ENCODE results near the gene CLASRP. TPM values are rescaled to one million over a fixed set of nuclear protein-coding genes. Genes with fewer than 3 reads are reported as not detected.

Gene CLASRP
- total RNA-seq, 1 donor from 2014 or later, result 172 TPM

GRCh38 chr19:45076851-45077730 lies 38.2 kb downstream of the CLASRP start:
- Mint-ChIP-seq H3K36me3 (ENCODE audit: low read depth) (peaks cover 39% of the 10 kb centered on the region), H3K9me3 (no peaks in the 10 kb centered on the region), H3K27me3 (no peaks in the 10 kb centered on the region), H3K27ac (peak overlapping the region; percentile 90), H3K4me3 (peak overlapping the region; percentile 93), H3K4me1 (peaks cover 65% of the 10 kb centered on the region)
- intact Hi-C loops (cut with micrococcal nuclease), result loop anchor here (5.0 to 10.0 kb wide), 3 partner anchors 325 to 788 kb away; partner anchors contain the start of genes FOXA3, PPM1N, RTN2 and SYMPK
- ATAC-seq (ENCODE audit: low read depth) (no peak), DNase-seq (no peak)
- ChIA-PET CTCF (no interaction called here), POLR2A (interaction anchor here (1.1 to 3.4 kb wide), 4 partner anchors 15 to 101 kb away, joined by 4 to 45 read pairs (median 23); partner anchors contain the start of genes BLOC1S3, PPP1R37, RELB and TRAPPC6A)
- TF ChIP-seq CTCF (IDR thresholded peaks at IDR 0.05), result no peak

DNA sequence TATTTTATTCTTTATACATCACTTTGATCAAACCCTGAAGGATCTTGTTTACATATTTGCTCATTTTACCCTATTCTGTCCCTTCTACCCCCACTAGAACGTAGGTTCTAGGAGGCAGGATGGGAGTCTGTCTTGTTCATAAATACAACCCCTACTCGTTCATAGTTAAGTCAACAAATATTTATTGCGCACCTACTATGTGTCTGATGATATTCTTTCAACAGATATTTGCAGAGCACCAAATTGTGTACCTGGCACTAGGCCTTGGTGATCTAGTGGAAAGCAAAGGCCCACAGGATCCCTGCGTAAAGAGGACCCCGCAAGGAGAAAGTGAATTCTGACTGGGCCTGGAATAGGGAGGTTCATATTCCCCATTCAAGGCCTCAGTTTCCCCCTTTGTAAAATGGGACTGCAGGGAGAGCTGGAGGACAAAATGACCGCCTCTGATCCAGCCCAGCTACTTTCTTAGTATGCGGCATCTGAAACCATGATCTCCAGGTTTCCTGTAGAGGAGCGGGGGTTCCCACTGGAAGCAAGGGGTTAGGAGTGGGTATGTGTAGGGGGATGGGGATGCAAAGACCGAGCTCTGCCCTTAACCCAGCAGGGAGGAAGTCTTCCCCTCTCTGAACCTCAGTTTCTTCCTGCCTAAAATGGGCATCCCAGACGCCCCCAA lies 39.7 kb downstream of the CLASRP start:
- ChIA-PET POLR2A (interaction anchor here (0.6 to 3.9 kb wide), 14 partner anchors 11 to 171 kb away, joined by 3 to 75 read pairs (median 4); partner anchors contain the start of genes BLOC1S3, CLASRP, PPP1R37 and RELB), CTCF (interaction anchor here (1.5 kb wide), 1 partner anchor 361 kb away, joined by 3 read pairs; no protein-coding TSS in a partner anchor)
- DNase-seq, result no peak
- Mint-ChIP-seq H3K4me3 (peak overlapping the region; percentile 97), H3K9me3 (no peaks in the 10 kb centered on the region), H3K36me3 (ENCODE audit: low read depth) (peaks cover 35% of the 10 kb centered on the region), H3K4me1 (peaks cover 60% of the 10 kb centered on the region), H3K27ac (peak overlapping the region; percentile 90), H3K27me3 (no peaks in the 10 kb centered on the region)
- ATAC-seq (ENCODE audit: low read depth), result no peak
- intact Hi-C loops (cut with micrococcal nuclease), result loop anchor here (5.0 to 10.0 kb wide), 3 partner anchors 326 to 786 kb away; partner anchors contain the start of genes FOXA3, PPM1N, RTN2 and SYMPK
- TF ChIP-seq CTCF (IDR thresholded peaks at IDR 0.05), result no peak

DNA sequence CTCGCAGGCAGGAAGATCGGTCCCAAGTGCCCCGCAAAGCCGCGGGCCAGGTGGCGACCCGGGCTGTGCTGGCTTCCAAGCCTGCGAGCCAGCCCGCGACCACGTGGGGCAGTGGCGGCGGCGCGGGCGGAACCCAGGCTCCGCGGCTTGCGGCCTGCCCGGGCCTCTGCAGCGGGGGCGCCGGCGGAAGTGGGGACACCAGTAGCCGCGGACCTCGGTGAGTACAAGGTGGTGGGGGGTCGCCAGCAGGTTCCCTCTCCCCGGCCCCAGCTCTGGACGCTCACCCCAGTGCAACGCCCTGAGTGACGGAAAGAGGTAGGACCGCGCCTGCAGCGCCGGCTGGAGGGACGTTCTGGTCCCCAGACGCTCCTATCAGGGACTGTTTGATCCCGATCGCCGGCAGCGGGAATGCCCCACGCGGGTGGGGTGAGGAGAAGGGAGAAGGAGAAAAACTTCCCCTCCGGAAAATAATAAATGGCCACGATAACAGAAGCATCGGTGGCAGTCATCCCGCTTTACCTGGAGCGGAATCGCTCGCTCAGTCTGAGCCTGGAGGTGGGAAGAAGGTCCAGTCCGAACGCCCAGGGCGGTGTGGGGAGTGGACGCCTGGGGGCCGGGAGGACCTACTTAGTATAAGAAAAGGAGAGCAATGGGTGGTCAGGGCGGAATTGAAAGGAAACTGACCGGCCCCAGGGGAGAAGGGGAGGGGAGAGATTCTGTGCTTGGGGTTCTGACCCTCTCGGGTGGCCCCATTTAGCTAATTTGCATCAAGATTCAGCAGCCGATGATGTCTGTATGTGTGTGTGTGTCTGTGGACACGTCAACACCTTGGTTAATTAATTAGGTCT lies 40.4 kb downstream of the CLASRP start, which contains the start of gene GEMIN7:
TSS of gene GEMIN7 (plus strand) at position 198 of the 848 bp plus-strand sequence. CDS start 10,855 bp downstream, outside the sequence.
- Mint-ChIP-seq H3K4me3 (peak within 1 kb of the TSS; percentile 97), H3K36me3 (ENCODE audit: low read depth) (peaks cover 35% of the 10 kb centered on the region), H3K4me1 (peaks cover 60% of the 10 kb centered on the region), H3K27me3 (no peaks in the 10 kb centered on the region), H3K27ac (peak within 1 kb of the TSS; percentile 90), H3K9me3 (no peaks in the 10 kb centered on the region)
- DNase-seq (peak; percentile 85), ATAC-seq (ENCODE audit: low read depth) (peak; percentile 33)
- POLR2A ChIA-PET, result interaction anchor here (0.6 to 3.9 kb wide), 16 partner anchors 10 to 118 kb away, joined by 3 to 75 read pairs (median 4); partner anchors contain the start of genes BLOC1S3, CLASRP, PPP1R37 and RELB
- intact Hi-C loops (cut with micrococcal nuclease), result loop anchor here (5.0 to 10.0 kb wide), 3 partner anchors 327 to 786 kb away; partner anchors contain the start of genes FOXA3, PPM1N, RTN2 and SYMPK
- CTCF ChIA-PET, result interaction anchor here (1.5 kb wide), 1 partner anchor 360 kb away, joined by 3 read pairs; no protein-coding TSS in a partner anchor
- no peak for TF ChIP-seq CTCF (IDR thresholded peaks at IDR 0.05)

GRCh38 chr19:45079911-45080370 lies 41.1 kb downstream of the CLASRP start:
- ATAC-seq (ENCODE audit: low read depth), result no peak
- POLR2A ChIA-PET, result interaction anchor here (0.7 to 3.9 kb wide), 10 partner anchors 12 to 119 kb away, joined by 3 to 75 read pairs (median 4); partner anchors contain the start of genes BLOC1S3, PPP1R37 and RELB
- no peak for DNase-seq
- H3K9me3 Mint-ChIP-seq, result no peaks in the 10 kb centered on the region
- intact Hi-C loops (cut with micrococcal nuclease), result loop anchor here (5.0 to 10.0 kb wide), 3 partner anchors 328 to 785 kb away; partner anchors contain the start of genes FOXA3, PPM1N, RTN2 and SYMPK
- H3K27me3 Mint-ChIP-seq, result no peaks in the 10 kb centered on the region
- TF ChIP-seq CTCF (IDR thresholded peaks at IDR 0.05), result no peak
- peaks cover 54% of the 10 kb centered on the region for H3K4me1 Mint-ChIP-seq
- H3K4me3 Mint-ChIP-seq, result peak overlapping the region; percentile 97
- CTCF ChIA-PET, result interaction anchor here (1.5 kb wide), 1 partner anchor 360 kb away, joined by 3 read pairs; no protein-coding TSS in a partner anchor
- peaks cover 30% of the 10 kb centered on the region for H3K36me3 Mint-ChIP-seq (ENCODE audit: low read depth)
- peak overlapping the region; percentile 90 for H3K27ac Mint-ChIP-seq

Measured in activated B cell treated with CpG ODN at 0.5 μM for 24 hours (primary cell).